Inferior parietal cortex (tissue), 1 donor: ENCODE measurements around the gene OCA2.

Source experiments
- DNase-seq: peaks from one replicate; pipeline ENCODE4 v3.0.0-alpha.2; 2016; ENCODE audit errors: extremely low spot score

OCA2 gene

GRCh38 chr15:28104326-28104725 is 5.2 kb upstream of the OCA2 start:
- DNase-seq = no peak

GRCh38 chr15:28103831-28104230 is 4.7 kb upstream of the OCA2 start:
- DNase-seq = no peak

- DNase-seq = no peak
Measured at GRCh38 chr15:28101983-28102441, 2.9 kb upstream of the OCA2 start.

GRCh38 chr15:28101201-28101600 is 2.1 kb upstream of the OCA2 start:
- no peak for DNase-seq

- DNase-seq = no peak
Measured at GRCh38 chr15:28100516-28101195, 1.5 kb upstream of the OCA2 start.

GRCh38 chr15:28099555-28100140 is 533 bp upstream of the OCA2 start:
- DNase-seq = no peak

GRCh38 chr15:28098360-28098765 is 752 bp downstream of the OCA2 start:
- DNase-seq = no peak

- DNase-seq = no peak
Measured at GRCh38 chr15:28097656-28098359, 1.3 kb downstream of the OCA2 start.

GRCh38 chr15:28096670-28097431 is 2.3 kb downstream of the OCA2 start:
- DNase-seq = no peak

- no peak for DNase-seq
Measured at GRCh38 chr15:28096411-28096669, 2.8 kb downstream of the OCA2 start.

- no peak for DNase-seq
Measured at GRCh38 chr15:28094732-28095521, 4.2 kb downstream of the OCA2 start.

GRCh38 chr15:28093752-28094535 is 5.2 kb downstream of the OCA2 start:
- no peak for DNase-seq

GRCh38 chr15:28091313-28091712 is 7.8 kb downstream of the OCA2 start:
- DNase-seq = no peak

- no peak for DNase-seq
Measured at GRCh38 chr15:28086175-28086703, 12.9 kb downstream of the OCA2 start.

- DNase-seq = no peak
Measured at GRCh38 chr15:28085489-28086174, 13.5 kb downstream of the OCA2 start.

- DNase-seq = no peak
Measured at GRCh38 chr15:28084547-28084946, 14.6 kb downstream of the OCA2 start.

- no peak for DNase-seq
Measured at GRCh38 chr15:28082891-28083684, 16.0 kb downstream of the OCA2 start.

- DNase-seq = no peak
Measured at GRCh38 chr15:28081594-28081993, 17.5 kb downstream of the OCA2 start.

GRCh38 chr15:28080386-28080785 is 18.7 kb downstream of the OCA2 start:
- DNase-seq = no peak
